Measurements from ENCODE around the gene RNF144A.

GRCh38 chr2:6931753-6932152 is 14.5 kb downstream of the RNF144A start:
- no peak for TF ChIP-seq POLR2AphosphoS5 (IDR thresholded peaks at IDR 0.05; ENCODE audit: low read depth, low read length)
- no peak for TF ChIP-seq TAF1 (IDR thresholded peaks at IDR 0.05; ENCODE audit: borderline replicate concordance, low read depth, low read length)
- TF ChIP-seq JUND (IDR thresholded peaks at IDR 0.05): no peak
